Hematopoietic multipotent progenitor cell treated with erythropoietin and hydrocortisone succinate and interleukin-3 and kit ligand, for 4 days (in vitro differentiated cells): ENCODE results near the gene NPPA.
A peak's percentile ranks its signal among the peaks of the same experiment; 100 is the strongest.

Source experiments
- DNase-seq: peaks from one replicate; pipeline ENCODE4 v3.0.0-alpha.2; 2015

Gene NPPA

DNA sequence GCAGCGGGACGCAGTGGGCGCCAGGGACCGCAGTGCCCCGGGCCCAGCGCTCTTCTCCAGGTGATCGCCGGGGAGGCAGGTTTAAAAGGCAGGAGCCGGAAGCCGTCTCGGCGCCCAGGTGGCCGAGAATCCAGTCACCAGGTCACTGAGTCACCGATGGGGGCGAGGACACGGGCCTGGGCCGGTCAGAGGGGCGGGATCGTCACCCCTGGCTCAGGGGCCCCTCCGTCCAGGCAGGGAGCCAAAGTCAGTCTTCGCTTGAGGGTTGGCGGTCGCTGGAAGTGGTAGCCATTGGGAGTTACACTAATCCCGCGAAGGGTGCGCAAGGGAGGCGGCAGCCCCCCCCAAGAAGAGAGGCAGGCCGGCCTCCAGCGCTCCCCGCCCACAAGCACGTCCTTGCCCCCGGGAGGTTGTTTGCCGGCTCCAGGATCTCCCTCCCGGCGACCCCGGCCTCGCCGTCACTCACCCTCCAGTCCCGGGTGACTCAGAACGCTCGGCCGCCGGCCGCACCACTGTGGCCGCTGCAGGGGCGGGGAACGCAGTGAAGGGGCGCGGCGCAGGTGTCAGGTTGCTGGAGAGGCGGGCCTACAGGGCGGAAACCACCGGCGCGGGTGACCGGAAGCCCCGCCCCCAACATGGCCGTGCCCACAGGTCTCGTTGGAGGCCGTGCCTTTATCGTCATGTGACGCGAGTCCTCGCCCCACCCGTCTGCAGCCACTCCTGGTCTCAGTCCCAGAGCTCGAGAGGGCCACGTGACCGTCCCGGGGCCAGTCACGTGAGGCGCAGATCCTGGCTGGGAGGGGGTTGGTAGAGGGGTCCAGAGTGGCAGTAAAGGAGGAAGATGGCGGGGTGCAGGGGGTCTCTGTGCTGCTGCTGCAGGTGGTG is 41.9 kb downstream of the NPPA start, which contains the start of the genes CLCN6 and MTHFR:
TSS of gene CLCN6 (plus strand) at position 770 of the 885 bp plus-strand sequence. CDS start at position 842, 72 bp downstream.
TSS of gene MTHFR (minus strand) at position 543 of the 885 bp plus-strand sequence. CDS start 2,848 bp downstream, outside the sequence.
- DNase-seq = peak; percentile 100

DNA sequence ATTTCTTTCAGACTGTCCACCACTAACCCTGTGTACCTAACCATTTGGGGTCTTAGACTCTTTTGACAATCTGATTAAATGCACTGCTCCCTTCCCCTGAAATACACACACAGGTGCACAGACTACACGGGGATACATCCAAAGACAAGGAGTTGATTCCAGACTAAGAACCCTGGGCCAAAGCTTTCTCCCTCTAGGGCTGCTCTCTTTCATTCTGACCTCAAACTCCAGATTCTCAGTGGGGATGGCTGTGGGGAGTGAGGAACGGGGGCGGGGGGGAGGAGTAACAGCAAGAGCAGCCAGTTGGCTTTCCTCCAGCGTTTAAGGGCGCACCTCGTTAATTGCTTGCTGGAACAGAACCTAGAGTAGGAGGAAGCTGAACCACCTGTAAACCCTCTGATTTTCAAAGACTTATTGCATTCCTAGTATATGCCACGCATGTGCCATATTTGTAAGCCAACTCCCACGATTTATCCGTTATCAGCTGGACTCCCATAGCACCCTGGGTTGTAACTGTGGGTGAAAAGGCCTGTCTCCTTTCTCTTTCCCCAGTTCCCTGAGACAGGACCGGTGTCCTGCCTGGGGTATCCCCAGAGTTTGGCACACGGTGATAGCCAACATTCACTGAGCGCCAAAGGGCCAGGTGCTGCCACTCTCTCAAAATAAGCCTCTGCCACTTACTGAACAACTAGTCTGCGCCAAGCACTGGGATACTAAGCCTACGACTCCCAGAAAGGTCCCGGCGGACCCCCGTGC is 42.7 kb downstream of the NPPA start:
- peak; percentile 81 for DNase-seq

DNA sequence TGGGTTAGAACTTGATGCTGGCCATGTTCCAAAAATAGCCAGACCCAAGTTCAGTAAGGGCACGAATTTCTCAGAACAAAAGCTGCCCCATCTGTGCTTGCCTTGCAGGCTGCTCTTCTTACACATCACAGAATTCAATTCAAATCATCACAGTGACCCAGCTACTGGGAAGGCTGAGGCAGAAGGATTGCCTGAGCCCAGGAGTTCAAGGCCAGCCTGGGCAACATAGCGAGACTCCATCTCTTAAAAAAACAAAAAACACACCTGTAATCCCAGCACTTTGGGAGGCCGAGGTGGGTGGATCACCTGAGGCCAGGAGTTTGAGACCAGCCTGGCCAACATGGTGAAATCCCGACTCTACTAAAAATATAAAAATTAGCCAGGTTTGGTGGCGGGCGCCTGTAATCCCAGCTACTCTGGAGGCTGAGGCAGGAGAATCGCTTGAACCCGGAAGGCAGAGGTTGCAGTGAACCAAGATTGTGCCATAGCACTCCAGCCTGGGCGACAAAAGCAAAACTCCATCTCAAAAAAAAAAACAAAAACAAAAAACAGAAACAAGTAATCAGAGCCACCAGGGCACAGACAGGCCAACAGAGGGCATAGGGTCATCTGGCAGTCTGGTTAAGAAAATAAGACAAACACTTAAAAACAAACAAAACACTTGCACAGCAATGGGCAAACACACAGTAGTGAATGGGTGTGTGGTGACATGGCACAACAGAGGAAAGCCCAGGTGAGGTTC is 43.5 kb downstream of the NPPA start:
- peak; percentile 16 for DNase-seq

DNA sequence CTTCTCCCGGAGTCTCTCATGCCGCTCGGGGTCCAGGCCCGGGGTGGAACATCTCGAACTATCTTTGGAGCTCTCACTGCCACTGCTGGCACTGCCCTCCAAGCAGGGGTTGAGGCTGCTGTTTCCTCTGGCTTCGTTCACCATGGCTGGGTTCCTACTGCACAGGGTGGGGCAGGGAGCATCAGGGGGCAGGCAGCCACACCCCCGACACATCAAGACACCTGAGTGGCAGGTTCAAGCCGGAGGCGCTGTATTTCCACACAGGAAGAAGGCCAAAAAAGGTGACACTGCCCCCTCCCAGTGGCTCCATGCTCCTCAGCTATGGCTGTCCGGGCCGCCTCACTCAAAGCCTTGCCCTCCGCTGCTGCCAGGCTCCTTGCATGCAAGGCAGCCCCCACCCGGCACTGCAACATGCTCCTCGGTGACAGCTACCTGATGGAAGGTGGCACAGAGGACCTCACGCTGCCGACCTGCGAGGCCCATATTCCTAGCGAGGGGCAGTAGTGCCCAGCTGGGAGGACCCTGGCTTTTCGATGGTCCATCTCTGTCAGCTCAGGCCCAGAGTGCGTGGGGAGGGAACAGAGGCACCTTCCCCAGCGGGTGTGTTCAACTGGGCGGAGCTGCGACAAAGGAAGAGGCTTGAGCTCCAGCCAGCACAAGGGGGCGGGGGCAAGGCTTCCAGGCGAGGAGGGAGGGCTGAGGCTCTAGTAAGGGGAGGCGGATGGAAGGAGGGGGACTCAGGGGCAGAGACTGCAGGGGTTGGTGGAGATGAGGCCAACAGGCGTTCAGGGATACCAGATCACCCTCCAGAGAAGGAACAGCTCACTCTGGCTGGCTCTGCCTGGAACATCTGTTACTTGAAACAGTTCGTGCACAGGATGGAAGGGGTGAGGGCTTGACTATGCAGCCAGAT is 44.4 kb downstream of the NPPA start:
- peak; percentile 97 for DNase-seq

DNA sequence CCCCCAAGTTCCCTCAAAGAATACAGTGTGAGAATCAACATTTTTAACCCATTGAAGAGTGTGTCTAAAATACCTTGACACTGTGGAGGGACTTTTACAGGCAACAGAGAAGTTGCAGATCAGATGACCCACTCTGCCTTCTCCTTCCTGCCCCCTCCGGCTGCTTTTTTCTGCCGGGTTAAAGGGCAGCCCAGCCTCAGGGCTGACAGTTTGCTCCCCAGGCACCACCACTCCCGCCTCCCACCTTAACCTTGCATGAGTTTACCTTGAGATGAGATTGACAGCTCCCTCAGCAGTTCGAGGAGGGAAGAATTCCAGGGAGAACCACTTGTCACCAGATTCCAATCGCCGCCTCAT is 45.0 kb downstream of the NPPA start:
- DNase-seq = peak; percentile 70

DNA sequence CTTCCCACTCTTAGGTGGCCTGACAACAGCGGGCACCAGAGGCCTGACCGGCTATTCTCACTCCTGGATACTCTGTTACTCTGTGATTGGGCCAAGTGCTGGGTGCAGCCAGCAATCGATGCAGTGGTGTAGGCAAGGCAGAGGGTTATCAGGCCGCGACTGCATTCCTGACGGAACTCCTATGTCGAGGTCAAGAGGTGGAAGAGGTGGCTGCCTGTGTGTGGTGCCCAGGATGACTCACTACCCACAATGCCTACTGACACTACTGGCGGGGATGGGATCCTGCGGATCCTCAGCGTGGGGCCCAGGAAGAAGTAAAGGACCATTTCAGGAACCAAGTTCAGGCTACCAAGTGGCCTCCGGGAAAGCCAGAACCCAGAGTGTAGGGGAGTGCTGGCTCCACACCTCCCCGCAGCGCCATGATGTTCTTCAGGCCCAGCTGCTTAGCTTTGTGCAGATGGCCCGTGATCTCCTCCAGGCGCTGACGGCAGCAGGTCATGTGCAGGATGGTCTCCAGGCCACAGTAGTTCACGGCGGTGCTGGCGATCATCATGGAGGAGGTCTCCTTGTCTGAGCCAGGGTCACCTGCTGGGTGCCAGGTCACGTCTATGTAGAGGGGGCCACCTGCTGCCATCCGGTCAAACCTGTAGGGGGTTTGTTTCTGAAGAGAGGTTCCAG is 46.7 kb downstream of the NPPA start:
- DNase-seq = no peak

DNA sequence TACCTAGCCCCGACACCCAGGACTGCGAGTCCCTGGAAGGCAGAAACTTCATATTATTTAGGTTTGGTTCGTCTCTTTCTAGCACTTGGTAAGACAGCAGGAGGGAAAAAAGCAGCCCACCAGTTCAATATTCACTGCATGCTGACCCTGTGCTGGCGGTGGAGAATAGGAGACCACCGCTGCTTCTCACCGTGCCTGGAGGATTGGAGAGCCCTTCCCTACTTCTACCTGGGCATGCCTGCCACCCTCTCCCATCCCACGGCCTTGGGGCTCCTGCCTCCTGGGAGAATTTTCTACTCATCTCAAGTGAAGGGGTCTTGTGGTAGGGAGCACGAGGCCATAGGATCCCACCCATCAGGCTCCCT is 47.2 kb downstream of the NPPA start:
- no peak for DNase-seq

DNA sequence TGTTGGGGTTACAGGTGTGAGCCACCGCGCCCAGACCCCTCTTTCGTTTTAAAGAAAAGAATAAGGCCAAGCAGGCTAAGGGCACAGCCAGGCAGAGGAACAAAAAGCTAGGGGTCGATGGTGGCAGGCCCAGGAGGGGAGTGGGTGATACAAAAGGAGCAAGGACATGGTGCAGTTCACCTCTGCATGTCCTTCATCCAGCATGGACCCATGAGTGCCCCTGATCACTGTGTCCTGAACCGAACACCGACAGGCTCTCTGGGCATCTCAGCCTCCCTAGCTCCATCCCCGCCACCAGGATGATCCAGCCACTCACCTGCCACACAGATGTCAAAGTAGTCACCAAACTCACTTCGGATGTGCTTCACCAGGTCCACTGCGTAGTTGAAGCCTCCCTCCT is 47.7 kb downstream of the NPPA start:
- DNase-seq = no peak

DNA sequence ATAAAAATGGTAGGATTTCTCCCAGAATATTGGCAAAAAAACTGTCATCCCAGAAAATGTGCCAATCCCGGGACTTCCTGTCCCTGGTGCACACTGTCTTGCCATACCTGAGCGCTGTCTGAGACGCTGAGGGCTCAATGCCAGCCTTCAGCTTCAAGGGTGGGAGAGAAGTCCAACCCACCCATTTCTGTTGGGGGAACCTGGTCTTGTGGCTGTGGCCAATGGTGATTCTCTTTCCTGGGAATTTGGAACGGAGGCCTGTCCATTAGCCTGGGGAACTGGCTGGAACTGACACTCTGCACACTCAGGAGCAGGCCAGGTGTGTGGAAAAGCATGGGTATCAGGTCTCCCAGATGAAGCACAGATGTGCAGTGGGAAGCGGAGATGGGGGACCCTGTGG is 48.5 kb downstream of the NPPA start:
- DNase-seq = no peak

DNA sequence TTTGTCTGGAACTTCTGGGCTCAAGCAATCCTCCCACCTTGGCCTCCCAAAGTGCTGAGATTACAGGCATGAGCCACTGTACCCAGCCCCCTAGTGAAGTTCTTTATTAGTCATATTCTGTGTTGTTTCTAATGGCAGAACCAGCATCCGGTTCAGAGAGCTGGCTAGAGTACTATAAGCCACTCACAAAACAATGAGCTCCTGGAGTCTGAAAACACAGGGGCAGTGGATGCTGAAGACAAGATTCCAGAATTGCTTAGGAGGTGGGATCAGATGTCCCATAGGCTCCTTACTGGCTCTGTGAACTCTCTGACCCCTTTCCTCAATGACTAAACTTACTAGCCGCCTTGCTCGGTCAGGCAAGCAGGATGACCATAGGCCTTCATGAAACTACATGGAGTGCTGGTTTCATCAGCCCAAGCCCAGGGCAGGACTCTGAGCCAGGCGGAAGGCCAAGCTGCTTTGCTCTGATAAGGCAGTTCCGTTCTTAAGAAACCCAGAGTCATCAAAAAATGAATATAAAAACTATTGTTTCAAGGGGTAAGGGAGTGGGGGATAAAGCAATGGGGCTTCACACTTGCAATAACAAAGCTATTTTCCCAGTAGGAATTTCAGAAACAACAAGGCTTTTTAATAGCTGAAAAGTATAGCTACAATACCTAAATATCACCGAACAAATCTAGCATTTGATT is 49.9 kb downstream of the NPPA start:
- DNase-seq = peak; percentile 94

DNA sequence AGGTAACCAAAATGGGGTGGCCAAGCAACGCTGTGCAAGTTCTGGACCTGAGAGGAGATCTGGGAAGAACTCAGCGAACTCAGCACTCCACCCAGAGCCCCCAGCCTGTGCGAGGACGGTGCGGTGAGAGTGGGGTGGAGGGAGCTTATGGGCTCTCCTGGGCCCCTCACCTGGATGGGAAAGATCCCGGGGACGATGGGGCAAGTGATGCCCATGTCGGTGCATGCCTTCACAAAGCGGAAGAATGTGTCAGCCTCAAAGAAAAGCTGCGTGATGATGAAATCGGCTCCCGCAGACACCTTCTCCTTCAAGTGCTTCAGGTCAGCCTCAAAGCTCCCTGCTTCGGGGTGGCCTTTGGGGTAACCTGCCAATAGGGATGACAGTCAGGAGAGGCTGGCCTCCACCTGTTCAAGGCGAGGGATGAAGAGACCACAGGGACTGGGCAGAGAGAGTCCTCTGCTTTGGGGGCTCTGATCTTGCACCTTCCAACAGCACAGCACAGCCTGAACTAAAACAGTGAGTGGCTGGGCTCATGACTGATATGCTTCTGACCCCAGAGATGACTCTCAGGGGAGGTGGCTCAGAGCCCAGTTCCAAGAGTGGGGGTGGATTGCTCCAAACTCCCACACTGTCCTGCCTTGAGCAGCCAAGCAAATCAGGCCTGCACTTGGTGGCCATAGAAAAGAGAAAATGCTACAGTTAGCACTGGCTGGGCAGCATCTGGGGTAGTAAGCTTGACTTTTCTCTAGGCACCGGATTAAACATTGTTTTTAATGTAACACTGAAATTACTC is 51.4 kb downstream of the NPPA start:
- DNase-seq = peak; percentile 54
